ENCODE data around the gene DPF3.
A peak's percentile ranks its signal among the peaks of the same experiment; 100 is the strongest.

The DPF3 gene

DNA sequence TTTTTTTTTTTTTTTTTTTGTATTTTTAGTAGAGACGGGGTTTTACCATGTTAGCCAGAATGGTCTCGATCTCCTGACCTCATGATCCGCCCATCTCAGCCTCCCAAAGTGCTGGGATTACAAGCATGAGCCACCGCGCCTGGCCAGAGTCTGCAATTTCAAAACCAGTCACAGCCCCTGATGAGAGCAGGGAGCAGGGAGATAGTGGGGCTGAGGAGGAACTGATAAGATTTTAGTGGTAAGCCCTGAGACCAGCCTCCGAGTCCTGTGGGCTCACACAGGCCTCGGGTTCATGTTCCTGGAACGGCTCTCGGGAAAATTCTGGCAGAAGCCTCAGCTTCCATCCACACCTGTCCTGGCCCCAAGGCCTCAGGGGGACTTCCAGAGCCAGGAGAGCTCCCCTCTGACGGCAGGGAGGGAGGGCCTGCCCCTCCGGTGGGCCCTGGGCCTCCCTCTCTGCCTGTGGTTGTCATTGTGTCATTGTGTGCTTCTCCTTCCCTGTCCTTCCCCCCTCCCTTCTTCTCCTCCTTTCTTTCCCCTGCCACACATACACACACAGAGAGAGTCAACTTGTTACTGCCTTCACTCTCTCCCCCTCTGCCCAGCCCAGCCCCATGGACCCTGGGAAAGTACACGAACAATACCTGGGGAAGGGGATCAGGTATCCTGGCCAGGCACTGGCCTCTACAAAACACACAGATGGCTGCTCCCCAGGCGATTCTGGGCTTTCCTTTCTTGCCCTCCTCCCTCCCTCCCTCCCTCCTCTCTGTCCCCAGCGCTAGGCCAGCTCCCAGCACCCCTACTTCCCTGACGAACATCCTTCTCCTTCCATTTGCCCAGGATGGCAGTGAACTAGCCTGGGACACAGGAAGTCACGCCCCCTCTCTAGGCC, 294.1 kb downstream of the DPF3 start:
- DNase-seq (ENCODE audit: low spot score): no peak

- DNase-seq (ENCODE audit: low spot score): no peak
Measured at GRCh38 chr14:72598306-72598705, 295.6 kb downstream of the DPF3 start.

DNA sequence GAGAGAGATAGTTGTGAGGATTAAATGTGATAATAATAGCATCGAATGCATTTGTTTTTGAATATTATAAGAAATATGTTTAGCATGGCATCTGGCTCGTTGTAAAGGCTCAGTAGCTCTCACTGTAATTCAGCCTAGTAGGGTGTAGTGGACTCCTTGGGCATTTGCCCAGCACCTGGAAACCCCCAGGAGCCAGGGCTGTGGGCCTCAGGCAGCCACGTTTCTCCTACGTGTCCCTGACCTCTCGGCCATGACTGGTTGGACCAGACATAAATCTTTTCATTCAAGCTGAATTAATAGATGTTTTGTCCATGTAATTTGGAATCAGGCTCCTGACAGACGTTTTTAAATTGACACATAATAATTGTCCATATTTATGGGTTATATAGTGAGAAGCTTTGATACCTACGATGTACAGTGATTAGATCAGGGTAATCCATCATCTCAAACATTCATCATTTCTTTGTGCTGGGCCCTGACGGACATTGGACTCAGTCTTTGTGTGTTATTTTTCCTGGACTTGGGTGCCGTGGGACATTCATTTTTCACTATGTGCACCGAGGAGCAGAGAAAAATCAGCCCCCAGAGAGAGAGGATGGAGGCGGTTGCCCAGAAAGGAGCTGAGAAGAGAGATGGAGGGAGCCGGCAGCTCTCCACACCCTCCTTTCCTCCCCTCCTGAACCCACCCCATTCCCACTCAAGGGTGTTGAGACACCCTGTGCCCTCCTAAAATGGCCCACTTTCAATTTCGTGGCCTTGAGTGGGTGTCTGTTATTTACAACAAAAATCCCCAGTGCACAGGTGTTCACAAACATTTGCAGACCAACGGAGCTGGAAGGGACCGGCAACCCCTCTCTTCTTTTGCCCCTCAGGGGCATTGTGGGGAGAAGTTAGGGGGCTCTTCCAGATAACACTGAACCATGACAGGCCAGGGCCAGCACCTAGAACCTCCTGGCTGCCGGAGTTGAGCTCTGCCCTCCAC, 296.4 kb downstream of the DPF3 start:
- no peak for DNase-seq (ENCODE audit: low spot score)

DNA sequence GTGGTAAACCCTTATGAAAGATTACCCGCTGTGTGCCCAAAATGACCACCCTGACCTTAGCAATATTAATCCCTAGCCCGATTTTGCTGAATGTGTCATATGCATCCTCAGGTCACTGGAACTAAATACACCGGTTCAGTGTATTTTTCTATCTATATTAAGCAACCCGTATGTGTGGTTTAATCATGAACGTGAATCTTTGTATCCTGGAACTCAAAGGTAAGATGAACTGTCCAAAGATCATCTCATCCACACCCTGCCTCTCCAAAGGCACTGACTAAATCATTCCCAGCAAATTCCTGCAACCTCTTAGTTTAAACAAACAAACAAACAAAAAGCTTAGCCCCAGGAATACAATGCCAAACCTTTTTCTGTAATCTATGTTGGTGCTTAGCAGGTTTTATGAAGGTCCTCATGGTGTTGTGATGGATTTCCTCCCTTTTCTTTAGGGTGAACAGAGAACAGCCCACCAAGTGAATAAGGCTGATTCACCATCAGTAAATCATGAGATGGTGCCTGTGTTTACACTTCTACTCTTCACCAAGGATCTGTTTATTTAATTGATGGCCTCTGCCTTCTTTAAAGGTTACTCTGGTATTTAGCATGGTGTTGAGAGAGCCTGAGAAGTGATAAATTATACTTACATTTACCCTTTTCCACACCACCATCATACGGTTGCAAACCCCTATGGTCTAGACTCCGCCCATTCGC, 298.6 kb downstream of the DPF3 start:
- DNase-seq (ENCODE audit: low spot score): no peak

- DNase-seq (ENCODE audit: low spot score): no peak
Measured at GRCh38 chr14:72594099-72594901, 299.6 kb downstream of the DPF3 start.

DNA sequence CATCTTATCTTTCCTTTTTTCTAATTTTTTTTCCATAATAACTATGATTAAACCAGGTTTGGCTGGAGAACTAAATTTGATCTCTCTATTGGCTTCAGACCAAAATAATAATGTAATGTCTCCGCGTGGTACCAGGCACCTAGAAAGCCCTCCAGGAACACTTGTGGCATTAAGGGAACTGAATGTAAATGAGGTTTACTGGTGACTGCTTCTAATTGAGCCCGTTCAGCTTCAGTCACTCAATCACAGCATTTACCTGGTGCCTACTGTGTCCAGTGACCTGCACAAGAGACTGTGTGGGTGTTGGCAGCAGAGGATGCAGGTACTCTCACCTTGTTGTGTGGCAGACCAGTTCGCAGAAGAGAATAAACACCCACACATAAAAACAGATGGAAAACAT, 302.5 kb downstream of the DPF3 start:
- no peak for DNase-seq (ENCODE audit: low spot score)

GRCh38 chr14:72590577-72590976, 303.3 kb downstream of the DPF3 start:
- DNase-seq (ENCODE audit: low spot score): no peak

- no peak for DNase-seq (ENCODE audit: low spot score)
Measured at GRCh38 chr14:72589652-72590051, 304.2 kb downstream of the DPF3 start.

DNA sequence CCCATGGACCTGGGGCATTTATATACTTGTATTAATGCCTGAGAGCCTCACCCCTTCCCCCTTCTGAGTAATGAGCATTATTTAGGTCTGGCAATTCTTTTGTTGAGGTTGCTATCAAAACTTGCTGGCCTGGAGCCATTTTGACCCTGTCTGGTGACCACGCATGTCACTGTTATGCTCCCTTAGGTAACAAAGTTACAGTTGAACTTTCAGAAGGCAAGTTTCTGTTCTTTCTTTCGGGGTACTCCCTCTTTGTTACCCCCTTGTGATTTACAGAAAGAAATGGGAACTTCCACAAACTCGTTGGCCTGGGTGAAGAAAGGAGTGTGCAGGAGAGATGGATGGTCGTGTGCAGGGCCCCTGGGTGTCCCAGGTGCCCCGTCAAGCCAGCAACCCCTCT, 305.4 kb downstream of the DPF3 start:
- no peak for DNase-seq (ENCODE audit: low spot score)

DNA sequence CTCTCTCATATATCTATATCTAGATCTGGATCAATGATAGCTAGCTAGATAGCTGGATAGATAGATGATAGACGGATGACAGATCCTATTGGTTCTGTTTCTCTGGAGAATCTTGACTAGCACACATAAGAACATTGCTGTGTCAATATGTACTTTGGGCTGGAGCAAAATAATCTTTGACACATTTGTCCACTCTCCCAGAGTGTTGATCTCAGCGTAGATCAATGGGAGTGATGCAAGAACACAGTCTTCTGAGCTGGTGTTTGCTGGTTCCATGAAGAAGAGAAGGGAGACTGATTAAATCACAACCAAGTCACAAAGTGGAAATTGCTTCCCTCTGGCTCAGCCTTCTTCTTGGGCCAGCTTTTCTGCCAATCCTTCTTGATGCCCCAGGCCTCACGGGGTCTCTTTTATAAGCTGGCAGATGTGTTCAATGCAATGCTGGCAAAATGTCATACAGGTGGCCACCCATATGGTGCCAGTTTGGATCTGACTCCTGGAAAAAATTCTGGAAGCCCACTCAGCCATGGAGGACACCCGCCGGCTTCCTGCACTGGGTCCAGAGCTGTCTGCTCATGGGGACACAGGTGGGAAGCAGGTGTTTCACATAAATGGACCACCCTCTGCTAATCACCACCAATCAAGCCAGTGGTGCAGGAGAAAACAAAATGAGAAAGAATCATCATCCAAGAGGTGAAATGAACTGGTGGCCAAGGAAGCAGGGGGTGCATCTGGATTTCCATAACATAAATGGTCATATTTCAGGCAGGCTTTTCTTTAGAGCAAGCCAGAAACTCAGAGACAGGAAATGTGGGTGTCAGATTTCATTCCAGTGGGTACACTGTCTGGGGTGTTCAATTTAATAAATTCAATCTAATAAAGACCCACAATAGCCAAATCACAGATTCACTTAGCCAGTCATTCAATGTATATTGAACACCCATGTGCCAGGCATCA, 310.3 kb downstream of the DPF3 start:
- no peak for DNase-seq (ENCODE audit: low spot score)

DNA sequence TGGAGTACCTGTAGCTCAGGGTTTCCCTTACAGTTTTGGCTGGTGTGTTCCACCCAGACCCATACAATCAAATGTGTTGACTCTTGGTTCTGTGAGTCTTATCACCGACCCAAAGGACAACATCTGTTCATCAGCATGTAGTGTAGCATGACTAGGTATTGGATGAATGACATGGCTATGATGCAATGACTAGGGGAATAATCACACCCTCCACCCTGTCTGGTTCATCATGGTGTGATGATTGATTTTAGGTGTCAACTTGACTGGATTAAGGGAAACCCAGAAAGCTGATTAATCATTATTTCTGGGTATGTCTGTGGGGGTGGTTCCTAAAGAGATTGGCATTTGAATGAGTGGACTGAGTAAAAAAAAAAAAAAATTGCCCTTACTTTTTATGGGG, 311.3 kb downstream of the DPF3 start:
- no peak for DNase-seq (ENCODE audit: low spot score)

DNA sequence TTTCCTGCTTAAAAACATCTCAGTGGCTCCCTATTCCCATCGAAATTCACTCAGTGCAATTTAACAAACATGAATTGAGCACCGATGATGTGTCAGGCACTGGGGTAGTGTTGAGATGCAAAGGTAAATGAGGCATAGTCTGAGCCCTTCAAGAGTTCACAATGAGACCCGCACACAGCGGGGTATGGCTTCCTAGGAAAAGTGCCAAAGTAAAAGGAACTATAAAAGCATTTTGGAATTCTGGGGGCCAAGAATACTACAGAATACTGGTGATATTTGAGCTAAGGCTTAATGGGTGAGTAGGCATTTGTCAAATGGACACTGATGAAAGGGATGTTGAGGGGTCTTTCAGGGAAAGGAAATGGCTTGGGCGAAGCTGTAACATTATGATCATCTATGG, 315.4 kb downstream of the DPF3 start:
- no peak for DNase-seq (ENCODE audit: low spot score)

- no peak for DNase-seq (ENCODE audit: low spot score)
Measured at GRCh38 chr14:72577521-72577920, 316.4 kb downstream of the DPF3 start.

DNA sequence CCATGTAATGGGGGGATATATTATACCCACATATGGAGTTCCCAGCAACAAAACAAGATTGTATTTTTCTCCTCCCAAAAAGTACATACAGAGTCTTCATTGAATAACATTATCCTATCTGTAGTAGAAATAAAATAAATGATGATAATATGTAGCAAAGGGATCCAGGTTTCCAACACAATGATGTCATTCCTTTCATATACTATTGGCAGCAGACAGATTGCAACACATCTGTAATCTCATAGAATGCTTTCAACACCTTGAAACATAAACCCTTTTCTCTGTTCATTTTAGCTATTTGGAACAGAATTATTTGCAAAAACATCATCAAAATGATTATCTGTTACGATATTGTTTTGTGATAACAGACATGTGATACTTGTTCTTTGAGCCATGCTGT, 317.6 kb downstream of the DPF3 start:
- no peak for DNase-seq (ENCODE audit: low spot score)

GRCh38 chr14:72574715-72575114, 319.2 kb downstream of the DPF3 start:
- no peak for DNase-seq (ENCODE audit: low spot score)

DNA sequence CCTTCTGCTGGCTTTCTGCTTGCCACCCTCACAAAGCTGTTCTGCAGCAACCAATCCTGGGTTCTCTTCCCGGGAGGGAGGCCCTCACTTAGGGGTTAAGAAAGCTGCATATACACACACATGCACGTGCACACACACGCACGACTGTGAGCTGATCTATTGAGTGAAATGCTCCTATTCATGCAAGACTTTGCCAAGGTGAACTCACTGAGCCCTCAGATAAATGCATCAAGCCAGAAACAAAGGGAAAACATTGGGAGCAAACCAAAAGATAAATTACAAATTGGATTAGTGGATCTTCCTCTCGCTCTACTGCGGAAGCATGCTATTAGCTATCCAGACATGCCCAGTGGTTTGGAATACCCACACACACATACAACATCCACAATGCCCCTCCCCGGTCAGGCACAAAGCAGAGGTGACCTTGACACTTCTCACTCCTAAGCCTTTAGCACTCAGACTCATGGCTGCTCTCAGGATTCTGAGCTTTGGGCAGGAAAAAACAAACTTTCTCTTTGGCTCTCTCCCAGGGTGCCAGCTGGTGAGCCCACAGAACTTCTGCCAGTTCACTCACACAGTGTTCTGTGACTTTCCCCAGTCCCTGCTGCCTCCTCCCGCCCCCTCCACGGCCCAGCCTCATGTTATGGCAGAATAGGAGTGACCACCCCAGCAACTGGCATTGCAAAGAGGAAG, 320.0 kb downstream of the DPF3 start:
- peak; percentile 18 for DNase-seq (ENCODE audit: low spot score)
